Measurements from ENCODE around the gene DNAJB8.

The DNAJB8 gene

DNA sequence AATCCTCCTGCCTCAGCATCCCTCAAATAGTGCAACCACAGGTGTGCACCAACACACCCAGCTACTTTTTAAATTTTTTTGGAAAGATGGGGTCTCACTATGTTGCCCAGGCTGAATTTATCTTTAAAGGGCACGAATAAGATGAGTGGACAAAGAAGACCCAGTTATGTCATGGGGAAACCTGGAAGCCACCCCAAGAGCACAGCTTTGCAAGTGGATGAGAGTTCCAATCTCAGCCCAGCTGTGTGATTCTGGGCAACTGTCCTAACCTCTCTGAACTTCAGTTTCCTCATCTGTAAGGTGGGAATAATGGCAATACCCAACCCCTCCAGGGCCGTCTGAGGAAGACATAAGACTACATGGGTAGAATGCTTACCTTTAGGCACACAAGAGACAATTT, 32.2 kb downstream of the DNAJB8 start:
- no peak for DNase-seq
- in situ Hi-C loops (cut with HindIII; ENCODE audit: low pct_ligation_motif_present, low pct_unique_long_range_greater_than_20kb, low sequenced_read_pairs), result no loop called here

DNA sequence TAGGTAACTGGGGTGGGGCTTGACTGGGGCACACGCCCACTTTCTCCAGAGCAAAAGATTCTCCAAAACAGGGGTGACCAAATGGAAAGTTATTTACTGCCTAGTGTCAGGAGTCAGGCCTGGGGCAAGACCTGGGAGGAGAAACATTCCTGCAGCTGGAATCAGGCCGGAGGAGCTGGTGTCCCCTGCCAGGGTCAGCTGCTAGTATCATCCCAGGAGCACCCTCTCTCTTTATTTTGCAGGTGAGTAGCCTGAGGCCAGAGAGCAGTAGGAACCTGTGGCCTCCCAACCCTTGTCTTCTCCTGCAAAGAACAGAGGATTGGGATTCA, 32.9 kb downstream of the DNAJB8 start:
- DNase-seq, result no peak
- in situ Hi-C loops (cut with HindIII; ENCODE audit: low pct_ligation_motif_present, low pct_unique_long_range_greater_than_20kb, low sequenced_read_pairs), result no loop called here

DNA sequence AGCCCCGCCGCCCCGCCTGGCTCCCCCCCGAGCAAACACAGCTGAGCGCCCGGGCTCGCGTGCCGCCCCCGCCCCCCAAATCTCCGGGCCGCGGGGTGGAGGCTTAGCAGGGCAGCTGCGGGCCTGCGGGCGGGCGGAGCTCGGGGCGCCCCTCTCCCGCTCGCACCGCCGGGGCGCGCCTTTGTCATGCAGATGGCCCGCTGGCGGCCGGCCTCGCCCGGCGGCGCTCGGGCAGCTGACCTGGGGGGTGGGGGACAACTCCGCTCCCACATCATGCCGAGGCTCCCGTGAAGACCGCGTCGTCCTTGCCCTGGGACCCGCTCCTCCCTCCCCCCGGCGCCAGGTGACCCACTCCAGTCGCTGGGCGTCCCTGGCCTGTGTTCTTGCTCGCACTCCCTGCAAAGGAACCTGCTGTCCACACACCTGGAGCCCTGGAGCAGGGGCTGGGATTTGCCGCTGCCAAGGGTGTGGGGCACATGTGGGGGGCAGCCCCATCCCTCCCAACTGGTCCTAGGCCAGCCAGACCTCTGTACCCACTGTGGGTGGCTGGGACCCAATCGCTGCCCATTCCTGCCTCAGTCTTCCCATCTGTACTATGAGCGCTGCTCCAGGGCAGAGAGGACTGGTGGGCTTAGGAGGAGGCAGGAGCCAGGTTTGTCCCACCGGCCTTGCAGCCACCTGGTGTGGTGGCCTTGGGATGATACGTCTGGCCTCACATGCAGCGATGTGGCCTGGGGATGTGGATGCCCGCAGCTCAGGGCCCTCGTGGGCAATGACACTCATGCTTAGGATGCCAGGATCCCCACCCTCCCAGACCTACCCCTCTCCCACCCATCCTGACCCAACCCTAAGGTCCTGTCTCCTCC, 33.5 kb downstream of the DNAJB8 start:
- in situ Hi-C loops (cut with HindIII; ENCODE audit: low pct_ligation_motif_present, low pct_unique_long_range_greater_than_20kb, low sequenced_read_pairs), result no loop called here
- DNase-seq, result no peak

DNA sequence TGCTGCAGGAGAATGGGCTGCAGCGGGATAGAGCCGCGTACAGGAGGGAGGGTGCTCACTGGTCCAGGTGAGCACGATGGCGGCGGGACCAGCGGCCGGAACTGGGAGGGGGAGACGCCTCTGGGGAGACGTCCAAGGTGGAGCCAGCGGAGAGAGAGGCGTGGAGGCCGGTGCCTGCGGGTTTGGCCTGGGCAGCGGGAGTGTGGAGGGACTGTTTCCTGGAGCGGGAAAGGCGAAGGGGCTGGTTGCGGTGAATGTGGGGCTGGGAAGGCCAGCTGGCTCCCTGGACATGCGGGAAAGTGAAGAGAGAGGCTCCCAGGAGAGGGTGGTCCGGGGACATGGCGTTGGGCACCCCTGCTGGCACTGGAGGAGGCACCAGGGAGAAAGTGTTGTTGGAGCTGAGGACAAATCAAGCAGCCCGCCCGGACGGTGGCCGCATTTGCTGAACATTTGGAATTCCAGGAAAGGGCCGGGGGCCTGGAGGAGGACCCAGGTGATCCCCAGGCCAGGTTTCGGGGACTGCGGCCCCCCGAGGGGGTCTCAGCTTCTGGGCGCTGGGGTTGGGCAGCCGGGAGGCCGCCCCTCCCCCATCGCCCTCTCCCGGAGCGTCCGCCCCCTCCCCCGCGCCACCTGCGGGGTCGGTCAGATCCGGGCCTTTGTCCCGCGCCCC, 34.3 kb downstream of the DNAJB8 start:
- in situ Hi-C loops (cut with HindIII; ENCODE audit: low pct_ligation_motif_present, low pct_unique_long_range_greater_than_20kb, low sequenced_read_pairs), result no loop called here

DNA sequence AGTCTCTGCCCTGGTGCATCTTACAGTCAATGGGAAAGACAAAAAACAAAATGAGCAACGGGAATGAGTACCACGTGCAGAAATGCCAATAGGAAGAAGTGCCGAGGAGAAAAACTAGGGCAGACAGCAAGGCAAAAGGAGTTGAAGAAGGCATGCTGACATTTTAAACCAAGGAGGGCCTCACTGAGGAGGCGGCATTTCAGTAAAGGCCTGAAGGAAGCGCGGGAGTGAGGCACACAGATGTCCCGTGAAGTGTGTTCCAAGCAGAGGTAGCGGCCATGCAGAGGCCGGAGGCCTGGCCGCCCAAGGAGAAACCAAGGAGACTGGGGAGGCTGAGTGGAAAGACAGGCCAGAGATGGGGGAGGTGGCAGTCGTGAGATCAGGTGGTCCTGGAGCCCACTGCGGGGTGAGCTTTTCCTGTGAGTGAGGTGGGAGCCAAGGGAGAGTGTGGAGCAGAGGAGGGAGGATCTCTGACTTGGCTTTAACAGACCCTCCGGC, 34.8 kb downstream of the DNAJB8 start:
- in situ Hi-C loops (cut with HindIII; ENCODE audit: low pct_ligation_motif_present, low pct_unique_long_range_greater_than_20kb, low sequenced_read_pairs), result no loop called here
- DNase-seq, result no peak

More for the DNA sequence above, 34.3 kb downstream of the DNAJB8 start:
- no peak for DNase-seq

DNA sequence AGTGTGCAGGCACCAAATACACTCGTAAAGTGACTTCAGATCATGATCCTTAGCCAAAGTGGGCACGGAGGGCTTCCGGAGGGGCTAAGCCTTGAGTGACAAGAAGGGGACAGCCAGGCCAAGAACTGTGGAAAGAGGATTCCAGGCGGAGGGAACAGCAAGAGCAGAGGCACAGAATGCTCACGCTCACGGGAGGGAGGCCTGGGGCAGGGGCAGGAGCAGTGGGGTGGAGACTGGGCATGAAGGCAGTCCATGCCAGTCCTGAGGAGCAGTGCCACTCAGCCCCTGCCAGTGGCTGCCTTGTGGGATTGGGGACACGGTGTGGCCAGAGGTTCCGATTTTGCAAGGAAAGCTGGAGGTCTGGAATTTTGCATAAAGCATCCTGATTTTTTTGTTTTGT, 36.0 kb downstream of the DNAJB8 start:
- no peak for DNase-seq
- in situ Hi-C loops (cut with HindIII; ENCODE audit: low pct_ligation_motif_present, low pct_unique_long_range_greater_than_20kb, low sequenced_read_pairs), result no loop called here

DNA sequence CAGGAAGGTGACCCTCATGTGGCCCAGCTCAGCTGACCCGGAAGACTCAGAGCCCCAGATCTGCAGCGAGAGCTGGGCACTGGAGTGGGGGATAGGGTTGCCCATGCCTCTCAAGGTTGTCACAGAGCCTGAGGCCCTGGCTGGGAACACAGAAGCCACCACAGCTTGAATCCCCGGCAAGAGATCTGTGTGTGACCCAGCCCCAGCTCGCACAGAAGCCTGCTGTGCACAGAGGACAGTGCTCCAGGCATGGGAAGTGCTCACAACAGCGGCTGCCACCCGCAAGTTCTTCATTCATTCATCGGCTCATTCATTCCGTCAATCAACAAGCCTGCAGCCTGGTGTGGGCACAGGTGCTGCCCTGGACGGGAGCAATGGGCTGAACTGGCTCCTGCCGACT, 36.4 kb downstream of the DNAJB8 start:
- in situ Hi-C loops (cut with HindIII; ENCODE audit: low pct_ligation_motif_present, low pct_unique_long_range_greater_than_20kb, low sequenced_read_pairs), result no loop called here
- DNase-seq, result no peak

DNA sequence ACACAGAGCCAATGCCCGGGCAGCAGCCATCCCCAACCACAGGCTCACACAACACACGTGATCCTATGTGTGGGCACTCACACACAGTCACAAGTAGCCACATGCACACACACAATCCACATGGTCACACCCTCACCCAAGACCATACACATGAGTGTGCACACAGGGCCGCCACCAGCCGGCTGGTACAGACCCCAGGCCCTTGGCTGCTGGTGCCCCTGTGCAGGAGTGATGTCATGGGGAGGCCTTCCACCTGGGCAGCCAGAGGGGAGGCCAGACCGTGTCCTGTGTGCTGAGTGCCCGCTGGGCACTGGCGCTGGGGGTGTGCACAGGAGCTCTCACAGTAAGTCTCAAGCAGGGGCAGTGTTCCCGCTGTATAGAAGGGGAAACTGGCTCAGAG, 36.9 kb downstream of the DNAJB8 start:
- in situ Hi-C loops (cut with HindIII; ENCODE audit: low pct_ligation_motif_present, low pct_unique_long_range_greater_than_20kb, low sequenced_read_pairs), result no loop called here
- DNase-seq, result no peak

DNA sequence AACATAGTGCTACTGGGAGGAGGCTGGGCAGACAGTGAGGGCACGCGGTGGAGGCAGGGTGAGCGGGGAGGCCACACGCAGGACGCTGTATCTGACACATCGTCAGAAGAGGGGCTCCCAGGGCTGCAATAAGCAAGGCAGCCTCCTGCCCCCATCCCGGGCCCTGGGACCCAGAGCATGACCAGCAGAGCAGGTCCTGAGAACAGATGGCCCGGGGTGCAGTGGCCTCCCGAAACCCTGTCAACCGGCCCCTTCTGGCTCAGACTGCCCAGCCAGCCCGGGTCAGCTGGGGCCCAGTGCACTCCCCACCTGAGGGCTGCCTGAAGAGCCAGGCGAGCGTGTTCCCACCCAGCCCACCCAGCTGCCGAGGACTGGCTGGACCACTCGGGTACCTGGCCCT, 37.4 kb downstream of the DNAJB8 start:
- in situ Hi-C loops (cut with HindIII; ENCODE audit: low pct_ligation_motif_present, low pct_unique_long_range_greater_than_20kb, low sequenced_read_pairs), result no loop called here
- DNase-seq, result no peak

DNA sequence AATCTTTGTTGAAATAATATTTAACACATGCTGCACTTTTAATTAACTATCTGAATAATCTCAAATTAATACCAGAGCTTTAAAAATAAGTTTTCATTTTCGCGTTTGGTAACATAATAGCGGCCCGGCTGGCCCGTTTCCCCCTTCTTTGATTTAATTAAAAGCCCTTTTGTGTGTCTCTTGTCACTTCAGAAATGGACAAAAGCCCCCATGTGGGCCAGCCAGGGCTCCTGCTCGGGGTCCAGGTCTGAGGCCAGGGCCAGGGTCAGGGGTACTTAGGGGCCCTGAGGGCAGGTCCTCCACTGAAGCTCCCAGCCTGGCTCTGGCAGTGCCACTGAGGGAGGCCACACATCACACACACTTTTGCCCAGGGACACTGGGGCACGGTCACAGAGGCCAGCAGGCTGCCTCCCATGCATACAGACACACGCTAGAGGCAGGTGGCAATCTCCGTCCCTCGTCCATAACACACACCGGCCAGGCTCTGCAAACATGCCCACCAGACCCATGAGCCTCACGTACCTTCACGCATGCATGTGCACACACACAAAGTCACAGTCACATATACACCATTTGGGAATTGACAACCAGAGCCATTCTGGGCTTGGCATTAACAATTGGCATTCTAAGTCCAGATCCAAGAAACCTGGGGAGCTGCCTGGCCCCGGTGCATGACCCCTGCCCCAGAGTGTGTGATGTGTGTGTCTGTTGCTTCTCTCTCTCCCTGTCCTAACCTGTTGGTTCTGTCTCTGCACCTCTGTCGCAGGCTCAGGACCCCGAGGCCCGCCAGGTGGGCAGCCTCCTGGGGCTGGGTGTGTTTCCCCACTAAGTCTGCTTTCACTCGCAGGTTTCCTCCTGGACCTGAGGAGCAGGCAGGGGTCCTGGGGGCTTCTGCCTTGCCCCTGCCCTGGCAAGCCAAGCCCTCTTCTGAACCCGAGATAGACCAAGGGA, 38.5 kb downstream of the DNAJB8 start:
- no peak for DNase-seq
- in situ Hi-C loops (cut with HindIII; ENCODE audit: low pct_ligation_motif_present, low pct_unique_long_range_greater_than_20kb, low sequenced_read_pairs), result no loop called here

DNA sequence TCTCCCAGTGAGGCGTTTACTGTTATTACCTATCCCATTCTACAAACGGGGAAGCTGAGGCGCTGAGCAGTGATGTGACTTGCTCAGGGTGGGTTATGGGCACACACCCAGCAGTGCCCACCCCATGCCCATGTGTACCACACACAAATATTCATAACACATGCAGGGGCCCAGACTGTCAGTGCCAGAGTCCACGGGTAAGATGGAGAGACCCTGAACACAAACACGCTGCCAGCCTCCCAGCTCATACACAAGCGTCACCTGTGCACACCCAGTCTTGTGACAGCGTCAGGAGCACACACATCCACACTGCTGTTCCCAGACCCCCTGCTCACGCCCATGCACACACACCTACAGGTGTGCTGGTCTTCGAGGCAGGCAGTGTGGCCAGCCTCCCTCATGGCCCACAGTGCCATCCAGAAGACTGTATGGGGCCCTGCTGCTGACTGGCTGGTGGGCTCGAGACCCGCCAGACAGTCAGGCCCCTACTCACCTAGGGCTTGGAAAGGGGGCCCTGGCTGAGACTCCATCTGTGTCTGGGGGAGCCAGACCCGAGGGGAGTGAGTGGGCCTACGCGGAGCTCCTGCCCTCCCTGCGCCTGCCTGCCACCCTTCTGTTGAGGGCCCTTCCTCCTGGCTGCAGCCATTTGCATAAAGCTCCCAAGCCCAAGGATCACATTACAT, 39.4 kb downstream of the DNAJB8 start:
- no peak for DNase-seq
- in situ Hi-C loops (cut with HindIII; ENCODE audit: low pct_ligation_motif_present, low pct_unique_long_range_greater_than_20kb, low sequenced_read_pairs), result no loop called here

DNA sequence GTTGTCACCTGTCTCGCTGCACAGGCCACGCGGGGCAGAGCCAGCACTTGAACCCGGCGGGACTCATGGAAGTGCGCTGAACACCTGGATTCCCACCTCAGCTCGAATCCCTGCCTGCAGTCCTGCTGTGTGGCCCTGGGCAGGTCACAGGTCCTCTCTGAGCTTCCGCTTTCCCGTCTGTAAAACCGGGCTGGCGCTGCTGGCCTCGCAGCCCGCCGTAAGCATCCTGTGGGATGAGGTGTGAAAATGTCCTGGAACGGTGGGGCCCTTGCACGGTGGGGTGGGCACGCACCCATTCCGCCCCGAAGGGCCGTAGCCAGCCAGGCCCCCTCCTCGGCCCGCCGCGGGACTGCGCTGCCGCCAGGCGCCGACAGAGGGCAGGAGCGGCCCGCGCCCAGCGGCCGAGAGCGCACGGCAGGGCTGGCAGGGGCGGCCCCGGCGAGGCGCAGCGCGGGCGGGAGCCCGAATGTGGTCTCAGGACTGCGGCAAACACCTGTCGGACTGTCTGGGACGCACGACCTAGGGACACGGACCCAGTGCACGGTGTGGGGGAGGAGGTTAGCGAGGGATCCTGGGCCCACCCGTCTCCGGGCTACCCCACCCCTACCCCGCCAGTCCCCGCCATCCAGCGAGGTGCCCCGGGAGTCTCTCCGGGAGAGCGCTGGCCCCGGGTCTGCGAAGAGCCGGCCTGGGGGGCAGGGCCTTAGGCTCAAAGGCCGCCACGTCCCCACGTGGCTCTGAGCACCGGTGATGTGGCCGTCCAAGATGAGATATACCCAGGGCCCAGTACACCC, 40.4 kb downstream of the DNAJB8 start:
- in situ Hi-C loops (cut with HindIII; ENCODE audit: low pct_ligation_motif_present, low pct_unique_long_range_greater_than_20kb, low sequenced_read_pairs), result no loop called here
- DNase-seq, result peak; percentile 35

DNA sequence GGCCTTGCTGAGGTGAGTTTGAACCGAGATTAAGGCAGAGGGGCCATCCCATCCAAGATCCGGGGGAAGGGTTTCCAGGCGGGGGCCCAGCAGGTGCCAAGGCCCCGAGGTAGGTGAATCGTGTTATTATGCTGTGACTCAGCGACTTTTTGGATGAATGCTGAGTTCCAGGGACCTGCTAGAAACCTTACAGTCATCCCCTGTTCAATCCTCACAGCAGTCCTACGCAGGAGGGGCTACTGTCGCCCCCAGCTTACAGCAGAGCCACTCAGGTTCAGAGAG, 40.9 kb downstream of the DNAJB8 start:
- in situ Hi-C loops (cut with HindIII; ENCODE audit: low pct_ligation_motif_present, low pct_unique_long_range_greater_than_20kb, low sequenced_read_pairs), result no loop called here

DNA sequence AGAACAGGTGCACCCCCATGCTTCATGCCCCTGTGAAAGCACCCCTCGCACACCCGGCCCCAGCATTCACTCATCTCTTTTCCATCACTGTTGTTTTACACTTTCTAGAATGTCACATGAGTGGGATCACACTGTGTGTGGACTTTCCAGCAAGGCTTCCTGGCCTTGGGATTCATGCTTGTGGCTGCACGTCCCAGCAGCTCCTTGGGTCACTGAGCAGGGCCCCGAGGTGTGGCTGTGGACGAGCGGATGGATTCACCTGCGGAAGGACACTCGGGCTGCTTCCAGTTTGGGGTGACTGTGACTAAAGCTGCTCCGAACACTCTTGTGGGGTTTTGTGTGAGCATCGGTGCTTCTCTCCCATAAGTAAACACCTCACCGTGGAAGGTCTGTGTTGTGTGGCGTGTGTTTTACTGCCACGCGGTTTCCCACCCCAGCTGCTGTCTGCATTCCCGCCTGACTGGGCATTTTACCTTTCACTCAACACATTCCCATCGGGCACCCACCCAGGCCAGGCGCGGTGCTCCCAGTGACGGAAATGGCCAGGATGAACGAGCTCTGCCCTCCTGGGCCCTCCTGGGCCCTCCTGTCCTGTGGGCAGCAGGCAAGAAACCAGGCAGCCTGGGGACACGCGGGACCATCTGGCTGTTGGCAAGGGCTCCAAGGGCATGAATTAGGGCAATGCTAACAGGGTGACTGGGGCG, 41.4 kb downstream of the DNAJB8 start:
- in situ Hi-C loops (cut with HindIII; ENCODE audit: low pct_ligation_motif_present, low pct_unique_long_range_greater_than_20kb, low sequenced_read_pairs), result no loop called here
- DNase-seq, result no peak

More for the DNA sequence above, 40.9 kb downstream of the DNAJB8 start:
- no peak for DNase-seq

DNA sequence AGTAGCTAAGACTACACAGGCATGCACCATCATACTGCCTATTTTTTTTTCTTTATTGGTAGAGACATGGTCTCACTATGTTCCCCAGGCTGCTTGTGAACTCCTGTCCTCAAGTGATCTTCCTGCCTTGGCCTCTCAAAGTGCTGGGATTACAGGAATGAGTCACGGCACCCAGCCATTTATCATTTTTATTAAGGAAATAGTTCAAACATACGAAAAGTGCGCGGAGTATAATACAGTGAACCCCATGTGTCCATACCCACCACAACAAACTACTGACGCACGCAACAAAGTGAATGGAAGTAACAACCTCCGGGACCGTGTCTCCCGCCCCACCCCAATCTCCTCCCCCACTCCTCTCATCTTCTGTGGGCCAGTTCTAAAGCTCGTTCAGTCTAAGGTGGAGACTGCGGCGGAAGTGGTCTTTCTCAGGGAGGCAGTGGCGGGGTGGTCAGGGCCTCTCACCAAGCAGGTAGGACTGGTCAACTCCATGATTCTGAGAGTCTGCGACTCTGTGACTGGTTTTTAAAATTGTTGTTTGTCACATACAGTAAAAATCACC, 42.1 kb downstream of the DNAJB8 start:
- no peak for DNase-seq
- in situ Hi-C loops (cut with HindIII; ENCODE audit: low pct_ligation_motif_present, low pct_unique_long_range_greater_than_20kb, low sequenced_read_pairs), result no loop called here

DNA sequence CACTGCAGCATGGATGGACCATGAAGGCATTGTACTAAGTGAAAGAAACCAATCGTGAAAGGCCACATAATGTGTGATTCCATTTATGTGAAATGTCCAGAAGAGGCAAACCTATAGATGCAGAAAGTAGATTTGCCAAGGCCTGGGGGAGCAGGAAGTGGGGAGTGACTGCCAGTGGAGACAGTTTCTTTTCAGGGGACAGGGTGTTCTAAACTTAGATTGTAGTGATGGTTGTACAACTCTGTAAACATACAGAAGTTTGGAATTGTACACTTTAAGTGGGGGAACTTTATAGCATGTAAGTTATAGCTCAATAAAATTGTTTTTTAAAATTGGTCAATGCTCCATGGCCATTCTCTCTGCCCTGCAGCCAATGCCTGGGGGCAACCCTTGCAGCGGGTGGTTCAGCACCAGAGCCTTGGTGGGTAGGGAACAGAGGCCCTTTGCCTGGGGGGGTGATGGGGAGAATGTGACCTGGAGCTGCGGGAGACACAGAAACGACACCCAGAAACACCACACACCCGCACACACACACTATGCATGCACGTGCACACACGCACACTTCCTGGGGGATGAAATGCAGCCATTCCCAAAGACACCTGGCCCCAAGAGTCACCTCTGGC, 43.1 kb downstream of the DNAJB8 start:
- in situ Hi-C loops (cut with HindIII; ENCODE audit: low pct_ligation_motif_present, low pct_unique_long_range_greater_than_20kb, low sequenced_read_pairs), result no loop called here
- no peak for DNase-seq
